ENCODE data around the gene MS4A12.

- no peak for TF ChIP-seq POLR2AphosphoS5 (IDR thresholded peaks at IDR 0.05; ENCODE audit: low read depth, low read length)
- TF ChIP-seq PAX5 (IDR thresholded peaks at IDR 0.05; ENCODE audit: insufficient read depth, low read length, severe bottlenecking) = no peak
Measured at GRCh38 chr11:60469723-60470122, 22.9 kb upstream of the MS4A12 start.

Measured in GM12891 (cell line).